ENCODE measurements around the gene TAF1L.

- TF ChIP-seq FOXM1 (IDR thresholded peaks at IDR 0.05; ENCODE audit: borderline replicate concordance) (no peak), BHLHE40 (IDR thresholded peaks at IDR 0.05; ENCODE audit: borderline replicate concordance) (no peak), SP1 (IDR thresholded peaks at IDR 0.05) (no peak), FOXA1 (IDR thresholded peaks at IDR 0.05) (no peak), FOXK2 (IDR thresholded peaks at IDR 0.05) (no peak), ARNT (IDR thresholded peaks at IDR 0.05) (no peak)
These were observed 12.5 kb downstream of the TAF1L start for GRCh38 chr9:32622948-32623347.

Data from HEK293T (cell line).